Small intestine (tissue), 7 donors: Measurements from ENCODE around the gene BTBD6. TPM values are rescaled to one million over a fixed set of nuclear protein-coding genes. Genes with fewer than 3 reads are reported as not detected.

Experiments used
- DNase-seq, 2 donors: peaks; one replicate each; pipeline versions ENCODE4 v3.0.0 to v3.0.0-alpha.2; 2013
- FAIRE-seq: peaks from 2 replicates; lab custom pipeline; 2012; peaks lifted over from hg19 to GRCh38; lab: Jason Lieb, UNC
- H3K27ac ChIP-seq, 3 donors: one replicate each; pipeline ENCODE4 v1.5.1; 2013; ENCODE audit warnings: low read length in 2 of 3, mild to moderate bottlenecking in 2 of 3, control low read depth in 1 of 3, inconsistent platforms in 1 of 3, low read depth in 1 of 3, moderate library complexity in 1 of 3
- H3K27me3 ChIP-seq, 3 donors: one replicate each; pipeline ENCODE4 v1.6.1; 2013; ENCODE audit warnings: low read length in 3 of 3, inconsistent platforms in 1 of 3; ENCODE audit not compliant: control insufficient read depth in 3 of 3, insufficient read depth in 3 of 3
- H3K36me3 ChIP-seq, 3 donors: one replicate each; pipeline ENCODE4 v1.6.1; 2013; ENCODE audit warnings: low read length in 3 of 3, inconsistent platforms in 1 of 3, low read depth in 1 of 3, mild to moderate bottlenecking in 1 of 3, moderate library complexity in 1 of 3; ENCODE audit not compliant: control insufficient read depth in 3 of 3, insufficient read depth in 2 of 3
- H3K4me1 ChIP-seq, 3 donors: one replicate each; pipeline ENCODE4 v1.6.1; 2013; ENCODE audit warnings: low read length in 2 of 3, inconsistent platforms in 1 of 3, low read depth in 1 of 3, mild to moderate bottlenecking in 1 of 3, moderate library complexity in 1 of 3; ENCODE audit not compliant: control insufficient read depth in 3 of 3, insufficient read depth in 2 of 3
- H3K4me3 ChIP-seq, 3 donors: one replicate each; pipeline ENCODE4 v1.5.1; 2013; ENCODE audit warnings: low read length in 3 of 3, control low read depth in 1 of 3, inconsistent platforms in 1 of 3, low read depth in 1 of 3, mild to moderate bottlenecking in 1 of 3, moderate library complexity in 1 of 3
- H3K9me3 ChIP-seq, 2 donors: one replicate each; pipeline ENCODE4 v1.6.1; 2013; ENCODE audit warnings: low read depth in 1 of 2, low read length in 1 of 2; ENCODE audit not compliant: control insufficient read depth in 2 of 2, insufficient read depth in 1 of 2
- WGBS, 3 donors: extraction: QIAGEN DNeasy Blood & Tissue Kit; methylation state at CpG; one replicate each; pipeline ENCODE4 v1.1.7; 2013; 5-methylcytosine and 5-hydroxymethylcytosine counted together
- polyA plus RNA-seq, 4 donors: library from polyadenylated mRNA; stranded (reverse) in 3 of 4; unstranded in 1 of 4; fragments of 200-250 nt in 3 of 4; fragments of 120-200 nt in 1 of 4; gene quantifications; one replicate each; pipeline versions ENCODE4 v1.2.1 to v1.2.3, GENCODE V29; 2013
- donor health status: healthy with polysubstance abuse.
- donor health status: control.
- donor health status: control.
- donor health status: Bipolar disorder and iron deficiency.
- donor health status: healthy.

BTBD6 gene
- polyA plus RNA-seq, 4 donors: 35.4 to 84.1 (median 49.8) TPM

- H3K4me1 ChIP-seq: peaks cover 0 to 2% (median 0%) of the 10 kb centered on the region in 3 donors
- H3K27me3 ChIP-seq: peaks cover 0 to 2% (median 0%) of the 10 kb centered on the region in 3 donors
- FAIRE-seq (no peak), DNase-seq (no peak)
- 88 to 91% (median 90%) methylated on average over 22 to 25 of the region's 25 CpGs for WGBS, 3 donors
- peaks cover 10 to 44% (median 13%) of the 10 kb centered on the region in 3 donors for H3K36me3 ChIP-seq
- no peak overlapping the region for H3K27ac ChIP-seq
- H3K4me3 ChIP-seq: no peak overlapping the region
- H3K9me3 ChIP-seq: no peaks in the 10 kb centered on the region
Observed at GRCh38 chr14:105207996-105208737, 40.2 kb upstream of the BTBD6 start.

GRCh38 chr14:105208738-105209075 is 39.6 kb upstream of the BTBD6 start:
- no peak overlapping the region for H3K4me3 ChIP-seq
- WGBS, 3 donors: 88 to 90% (median 89%) methylated on average over 12 of the region's 12 CpGs

GRCh38 chr14:105209091-105209490 is 39.2 kb upstream of the BTBD6 start:
- FAIRE-seq (no peak), DNase-seq (no peak)
- no peaks in the 10 kb centered on the region for H3K27me3 ChIP-seq
- 93 to 96% (median 93%) methylated on average over 8 of the region's 8 CpGs for WGBS, 3 donors
- no peaks in the 10 kb centered on the region for H3K9me3 ChIP-seq
- peaks cover 0 to 2% (median 0%) of the 10 kb centered on the region in 3 donors for H3K4me1 ChIP-seq
- peaks cover 10 to 53% (median 15%) of the 10 kb centered on the region in 3 donors for H3K36me3 ChIP-seq
- H3K27ac ChIP-seq: no peak overlapping the region
- no peak overlapping the region for H3K4me3 ChIP-seq

More at GRCh38 chr14:105208738-105209075, 39.6 kb upstream of the BTBD6 start:
- Histone ChIP-seq H3K9me3 (no peaks in the 10 kb centered on the region), H3K27ac (no peak overlapping the region), H3K36me3 (peaks cover 10 to 49% (median 15%) of the 10 kb centered on the region in 3 donors), H3K27me3 (no peaks in the 10 kb centered on the region), H3K4me1 (peaks cover 0 to 2% (median 0%) of the 10 kb centered on the region in 3 donors)
- no peak for DNase-seq
- no peak for FAIRE-seq

- Histone ChIP-seq H3K36me3 (peaks cover 10 to 59% (median 15%) of the 10 kb centered on the region in 3 donors), H3K4me1 (peaks cover 0 to 2% (median 0%) of the 10 kb centered on the region in 3 donors), H3K27me3 (no peaks in the 10 kb centered on the region), H3K9me3 (no peaks in the 10 kb centered on the region), H3K27ac (no peak overlapping the region), H3K4me3 (no peak overlapping the region)
- WGBS, 3 donors: 92 to 93% (median 93%) methylated on average over 15 to 16 of the region's 16 CpGs
- DNase-seq: no peak
- no peak for FAIRE-seq
Observed at GRCh38 chr14:105209646-105210045, 38.7 kb upstream of the BTBD6 start.

GRCh38 chr14:105210266-105211025 is 37.9 kb upstream of the BTBD6 start:
- Histone ChIP-seq H3K27me3 (no peaks in the 10 kb centered on the region), H3K27ac (no peak overlapping the region), H3K36me3 (peaks cover 10 to 62% (median 15%) of the 10 kb centered on the region in 3 donors), H3K4me1 (peaks cover 0 to under 1% (median 0%) of the 10 kb centered on the region in 3 donors), H3K9me3 (no peaks in the 10 kb centered on the region), H3K4me3 (no peak overlapping the region)
- DNase-seq (no peak), FAIRE-seq (no peak)
- 92 to 93% (median 93%) methylated on average over 29 to 30 of the region's 30 CpGs for WGBS, 3 donors

GRCh38 chr14:105211086-105211757 is 37.1 kb upstream of the BTBD6 start:
- H3K36me3 ChIP-seq: peaks cover 10 to 65% (median 15%) of the 10 kb centered on the region in 3 donors
- H3K4me3 ChIP-seq: no peak overlapping the region
- no peaks in the 10 kb centered on the region for H3K9me3 ChIP-seq
- DNase-seq (no peak), FAIRE-seq (no peak)
- 89 to 94% (median 93%) methylated on average over 20 to 23 of the region's 23 CpGs for WGBS, 3 donors
- H3K27ac ChIP-seq: no peak overlapping the region
- no peaks in the 10 kb centered on the region for H3K27me3 ChIP-seq
- no peaks in the 10 kb centered on the region for H3K4me1 ChIP-seq

- H3K4me1 ChIP-seq: no peaks in the 10 kb centered on the region
- 85 to 96% (median 95%) methylated on average over 8 to 9 of the region's 9 CpGs for WGBS, 3 donors
Observed at GRCh38 chr14:105211758-105212089, 36.6 kb upstream of the BTBD6 start.

More at GRCh38 chr14:105211758-105212089, 36.6 kb upstream of the BTBD6 start:
- FAIRE-seq (no peak), DNase-seq (no peak)
- Histone ChIP-seq H3K27ac (no peak overlapping the region), H3K27me3 (no peaks in the 10 kb centered on the region), H3K36me3 (peaks cover 10 to 70% (median 15%) of the 10 kb centered on the region in 3 donors), H3K9me3 (no peaks in the 10 kb centered on the region), H3K4me3 (no peak overlapping the region)
